Transverse colon (tissue), 4 donors: Measurements from ENCODE around the gene OLFM1. TPM values are rescaled to one million over a fixed set of nuclear protein-coding genes. Genes with fewer than 3 reads are reported as not detected.
A peak's percentile ranks its signal among the peaks of the same experiment; 100 is the strongest.

ENCODE experiments used
- DNase-seq: peaks from one replicate; pipeline ENCODE4 v3.0.0-alpha.2; 2019
- H3K27ac ChIP-seq, 4 donors: fragments of 200-600 bp; sonication (generic); 2 replicates each; pipeline ENCODE4 v1.5.1; 2016 to 2018; ENCODE audit warnings: inconsistent platforms in 4 of 4
- H3K27me3 ChIP-seq: fragments of 200-600 bp; sonication (generic); 2 replicates; pipeline ENCODE4 v1.5.1; 2017; ENCODE audit warnings: inconsistent platforms
- H3K36me3 ChIP-seq, 4 donors: fragments of 200-600 bp; sonication (generic); 2 replicates each; pipeline ENCODE4 v1.5.1; 2017 to 2019; ENCODE audit warnings: inconsistent platforms in 4 of 4
- H3K4me1 ChIP-seq, 4 donors: fragments of 200-600 bp; sonication (generic); 2 replicates each; pipeline ENCODE4 v1.5.1; 2017 to 2020; ENCODE audit warnings: inconsistent platforms in 4 of 4
- H3K4me3 ChIP-seq, 4 donors: fragments of 200-600 bp; sonication (generic); 1 replicate in 1 of 4; 2 replicates in 3 of 4; pipeline versions ENCODE4 v1.5.1 to v1.6.1; 2017 to 2019; ENCODE audit warnings: inconsistent platforms in 4 of 4
- H3K9me3 ChIP-seq, 2 donors: fragments of 200-600 bp; sonication (generic); 2 replicates each; pipeline ENCODE4 v1.5.1; 2017 to 2019; ENCODE audit warnings: inconsistent platforms in 2 of 2
- EP300 ChIP-seq: sonication (generic); formaldehyde crosslinking; IDR thresholded peaks from one replicate; pipeline ENCODE4 v1.6.1; 2017; ENCODE audit warnings: antibody characterized with exemption, low read depth
- POLR2A ChIP-seq: fragments of 450-650 bp; IDR thresholded peaks from one replicate; pipeline ENCODE4 v1.6.1; 2016; ENCODE audit warnings: antibody characterized with exemption, mild to moderate bottlenecking, moderate library complexity
- POLR2AphosphoS5 ChIP-seq, 3 donors: sonication (generic); formaldehyde crosslinking; IDR thresholded peaks; one replicate each; pipeline ENCODE4 v1.6.1; 2016; ENCODE audit warnings: antibody characterized with exemption in 3 of 3
- WGBS, 2 donors: methylation state at CpG; one replicate each; pipeline ENCODE4 v1.1.5; 2018; ENCODE audit warnings: low coverage in 1 of 2; 5-methylcytosine and 5-hydroxymethylcytosine counted together
- in situ Hi-C, 4 donors: fragments of 200-750 bp; cut with MboI; loops; one replicate each; pipeline versions ENCODE4 v1.15.0 to v1.15.1; 2017; ENCODE audit warnings: low sequenced_read_pairs in 3 of 4, low pct_ligation_motif_present in 1 of 4, low pct_unique_long_range_greater_than_20kb in 1 of 4
- intact Hi-C: fragments of 100-400 bp; cut with DNase I; formaldehyde crosslinking; loops from one replicate; pipeline ENCODE4 v1.15.1; 2023; ENCODE audit warnings: low total_unique reads
- total RNA-seq, 4 donors: library from RNA; depleted of rRNA; stranded (reverse); fragments of >200 nt; gene quantifications; one replicate each; pipeline ENCODE4 v1.1.0, GENCODE V29; 2016
- TF ChIP-seq, protein P1 (sequence below), 5 experiments: fragments of 200-600 bp in 3 of 5; fragments of 450-650 bp in 2 of 5; sonication (generic) in 3 of 5; IDR thresholded peaks; 1 replicate in 2 of 5; 2 replicates in 3 of 5; pipeline ENCODE4 v1.5.1; 2016 to 2017; ENCODE audit warnings: antibody characterized with exemption in 5 of 5, inconsistent platforms in 3 of 5, mild to moderate bottlenecking in 2 of 5, moderate library complexity in 1 of 5

Gene OLFM1
- 1 to 10 TPM in 3 of 4 donors, not detected in 1; 3.7 to 7.8 (median 4.0) TPM for total RNA-seq

DNA sequence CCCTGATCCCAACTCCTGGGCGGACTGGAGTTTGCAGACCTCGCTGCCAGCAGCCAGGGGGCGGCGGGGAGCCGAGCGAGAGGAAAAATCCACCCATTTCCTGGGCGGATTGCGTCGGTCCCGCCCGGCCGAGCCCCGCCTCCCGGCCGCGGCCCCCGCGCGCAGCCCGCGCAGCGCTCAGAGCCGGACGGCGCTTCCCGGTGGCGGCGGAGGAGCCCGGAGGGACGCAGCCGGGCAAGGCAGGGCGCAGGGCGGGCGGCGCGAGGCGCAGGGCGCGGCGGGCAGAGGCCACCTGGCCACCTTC lies at the start of gene OLFM1:
OLFM1 (plus strand) TSS at position 180 of the 304 bp plus-strand sequence. CDS start 322 bp downstream, outside the sequence.
- TF ChIP-seq, protein P1, sequence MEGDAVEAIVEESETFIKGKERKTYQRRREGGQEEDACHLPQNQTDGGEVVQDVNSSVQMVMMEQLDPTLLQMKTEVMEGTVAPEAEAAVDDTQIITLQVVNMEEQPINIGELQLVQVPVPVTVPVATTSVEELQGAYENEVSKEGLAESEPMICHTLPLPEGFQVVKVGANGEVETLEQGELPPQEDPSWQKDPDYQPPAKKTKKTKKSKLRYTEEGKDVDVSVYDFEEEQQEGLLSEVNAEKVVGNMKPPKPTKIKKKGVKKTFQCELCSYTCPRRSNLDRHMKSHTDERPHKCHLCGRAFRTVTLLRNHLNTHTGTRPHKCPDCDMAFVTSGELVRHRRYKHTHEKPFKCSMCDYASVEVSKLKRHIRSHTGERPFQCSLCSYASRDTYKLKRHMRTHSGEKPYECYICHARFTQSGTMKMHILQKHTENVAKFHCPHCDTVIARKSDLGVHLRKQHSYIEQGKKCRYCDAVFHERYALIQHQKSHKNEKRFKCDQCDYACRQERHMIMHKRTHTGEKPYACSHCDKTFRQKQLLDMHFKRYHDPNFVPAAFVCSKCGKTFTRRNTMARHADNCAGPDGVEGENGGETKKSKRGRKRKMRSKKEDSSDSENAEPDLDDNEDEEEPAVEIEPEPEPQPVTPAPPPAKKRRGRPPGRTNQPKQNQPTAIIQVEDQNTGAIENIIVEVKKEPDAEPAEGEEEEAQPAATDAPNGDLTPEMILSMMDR (IDR thresholded peaks at IDR 0.05): peak in 4 of 5 experiments; percentile 44 to 58 (median 52)
- TF ChIP-seq POLR2A: no peak
- Histone ChIP-seq H3K9me3 (no peaks in the 10 kb centered on the region), H3K4me1 (peaks cover 10 to 33% (median 16%) of the 10 kb centered on the region in 4 donors), H3K36me3 (no peaks in the 10 kb centered on the region), H3K27me3 (peaks cover 34% of the 10 kb centered on the region), H3K4me3 (peak within 1 kb of the TSS; percentile 8 to 47 (median 34)), H3K27ac (peak within 1 kb of the TSS in 1 of 4 donors; percentile 21)
- in situ Hi-C loops (loop anchor here (10.0 to 25.0 kb wide), 3 partner anchors 250 to 325 kb away; no protein-coding TSS in a partner anchor), intact Hi-C loops (loop anchor here (2.0 to 5.0 kb wide), 2 partner anchors 255 to 325 kb away; no protein-coding TSS in a partner anchor)
- peak; percentile 68 for DNase-seq
- 0% methylated on average over 25 of the region's 40 CpGs; no CpG with 5 or more reads in 1 of the 2 donors for WGBS, 2 donors

DNA sequence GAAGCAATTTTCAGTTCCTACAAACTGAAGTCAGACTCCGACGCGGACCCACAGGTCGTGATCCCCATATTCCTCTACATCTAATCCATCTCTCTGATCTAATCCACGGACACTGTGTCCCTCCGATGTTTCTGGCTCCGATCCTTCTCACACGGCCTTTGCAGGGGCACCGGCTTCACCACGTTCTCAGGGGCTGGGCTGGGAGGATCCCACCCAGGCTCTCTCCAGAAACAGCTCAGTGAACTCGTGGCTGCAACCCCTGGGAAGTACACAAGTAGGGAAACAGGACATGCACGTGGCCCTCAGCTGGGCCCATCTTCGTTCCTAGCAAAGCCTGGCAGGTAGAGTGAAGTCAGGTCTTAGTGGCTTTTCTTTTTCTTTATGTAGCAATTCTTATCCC lies 49.1 kb upstream of the OLFM1 start:
- no peaks in the 10 kb centered on the region for H3K4me1 ChIP-seq
- no peaks in the 10 kb centered on the region for H3K36me3 ChIP-seq
- in situ Hi-C loops (no loop called here), intact Hi-C loops (no loop called here)
- H3K4me3 ChIP-seq: no peak overlapping the region
- WGBS, 2 donors: 67 to 74% methylated on average over 6 to 13 of the region's 13 CpGs
- TF ChIP-seq, protein P1 (IDR thresholded peaks at IDR 0.05): no peak
- no peak for TF ChIP-seq POLR2AphosphoS5 (IDR thresholded peaks at IDR 0.05)
- no peak for TF ChIP-seq EP300
- no peak for TF ChIP-seq POLR2A
- H3K9me3 ChIP-seq: no peaks in the 10 kb centered on the region
- no peak for DNase-seq
- no peak overlapping the region for H3K27ac ChIP-seq
- H3K27me3 ChIP-seq: peaks cover 5% of the 10 kb centered on the region

DNA sequence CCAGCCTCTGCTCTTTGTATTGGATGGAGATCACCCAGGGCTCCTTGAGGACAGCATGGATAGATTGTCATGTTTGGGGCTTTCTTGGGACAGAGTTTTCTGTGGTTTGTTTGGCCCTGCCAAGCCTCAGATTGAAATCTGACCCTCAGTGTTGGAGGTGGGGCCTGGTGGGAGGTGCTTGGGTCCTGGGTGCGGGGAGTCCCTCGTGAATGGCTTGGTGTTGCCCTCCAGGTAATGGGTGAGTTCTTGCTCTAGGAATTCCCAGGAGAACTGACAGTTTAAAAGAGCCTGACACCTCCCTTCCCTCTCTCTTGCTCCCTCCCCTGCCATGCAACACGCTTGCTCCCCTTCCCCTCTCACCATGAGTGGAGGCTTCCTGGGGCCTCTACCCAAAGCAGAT lies 48.6 kb upstream of the OLFM1 start:
- Histone ChIP-seq H3K4me3 (no peak overlapping the region), H3K36me3 (no peaks in the 10 kb centered on the region), H3K4me1 (no peaks in the 10 kb centered on the region), H3K27ac (no peak overlapping the region), H3K27me3 (peaks cover 5% of the 10 kb centered on the region), H3K9me3 (no peaks in the 10 kb centered on the region)
- intact Hi-C loops: no loop called here
- no peak for DNase-seq
- in situ Hi-C loops: no loop called here
- TF ChIP-seq, protein P1 (IDR thresholded peaks at IDR 0.05): no peak
- TF ChIP-seq POLR2A (no peak), POLR2AphosphoS5 (IDR thresholded peaks at IDR 0.05) (no peak), EP300 (no peak)
- WGBS, 2 donors: 62 to 73% methylated on average over 3 of the region's 3 CpGs

DNA sequence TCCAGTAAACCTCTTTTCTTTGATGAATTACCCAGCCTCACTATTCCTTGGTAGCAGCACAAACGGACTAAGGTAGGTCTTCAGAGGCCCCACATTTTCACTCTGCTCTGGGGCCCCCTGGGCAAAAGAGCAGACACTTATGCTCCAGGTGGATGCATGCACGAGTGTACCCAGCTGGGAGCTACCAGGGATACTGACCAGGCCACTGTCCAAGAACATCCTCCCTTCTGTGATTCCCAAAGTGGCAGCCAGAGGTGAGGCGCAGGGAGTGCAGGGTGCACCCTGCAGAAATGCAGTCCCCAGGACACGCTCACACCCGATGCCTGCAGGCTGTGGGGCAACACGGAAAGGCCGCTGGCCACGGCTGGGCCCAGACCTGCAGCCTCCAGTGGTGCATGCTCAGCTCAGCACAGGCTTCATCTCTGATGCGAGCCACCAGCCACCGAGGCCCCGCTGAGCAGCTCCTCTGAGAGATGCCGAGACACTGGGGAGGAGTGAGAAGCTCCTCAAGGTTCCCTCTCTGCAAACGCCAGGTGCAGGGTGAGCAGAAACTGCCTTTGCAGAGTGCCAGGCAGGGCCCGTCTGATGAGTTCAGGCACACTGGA lies 48.1 kb upstream of the OLFM1 start:
- H3K27me3 ChIP-seq: peaks cover 5% of the 10 kb centered on the region
- H3K36me3 ChIP-seq: no peaks in the 10 kb centered on the region
- no peak for DNase-seq

More for the DNA sequence above, 48.1 kb upstream of the OLFM1 start:
- intact Hi-C loops: no loop called here
- 17 to 71% methylated on average over 1 to 11 of the region's 14 CpGs for WGBS, 2 donors
- H3K9me3 ChIP-seq: no peaks in the 10 kb centered on the region
- H3K4me3 ChIP-seq: no peak overlapping the region
- in situ Hi-C loops: no loop called here
- H3K27ac ChIP-seq: no peak overlapping the region
- no peaks in the 10 kb centered on the region for H3K4me1 ChIP-seq
- TF ChIP-seq POLR2AphosphoS5 (IDR thresholded peaks at IDR 0.05) (no peak), POLR2A (no peak), EP300 (no peak)
- TF ChIP-seq, protein P1 (IDR thresholded peaks at IDR 0.05): no peak
